IMR-90 (cell line): Measurements from ENCODE around the gene GADD45GIP1. TPM values are rescaled to one million over a fixed set of nuclear protein-coding genes. Genes with fewer than 3 reads are reported as not detected.

Experiments
- ATAC-seq: fragments of 200-7000 bp; cut with Tn5 transposase; 2 replicates; pipeline ENCODE4 v1.9.1; 2020; ENCODE audit warnings: low read depth, mild to moderate bottlenecking, moderate library complexity
- BruUV-seq: library from RNA; stranded (reverse); fragments of 400-500 nt; replicated peaks from 2 replicates; lab custom pipeline; 2021; lab: Mats Ljungman, UMichigan
- CTCF ChIA-PET: fragments of 300-600 bp; formaldehyde crosslinking; extraction: SDS; loops from one replicate; lab custom pipeline; 2021; ENCODE audit warnings: antibody characterized with exemption; lab: Yijun Ruan, JAX
- POLR2A ChIA-PET: fragments of 300-600 bp; sonication (Branson Sonifier 250); formaldehyde crosslinking; loops from one replicate; lab custom pipeline; 2022; ENCODE audit warnings: antibody characterized with exemption; ENCODE audit not compliant: unreplicated experiment; lab: Charles Lee
- DNase-seq: peaks from one replicate; pipeline ENCODE4 v3.0.0; 2013
- H2AFZ ChIP-seq: replicated peaks from 2 replicates; pipeline ENCODE3; 2013; ENCODE audit warnings: low read length, mild to moderate bottlenecking; ENCODE audit not compliant: poor library complexity
- H2AK5ac ChIP-seq: 2 replicates; pipeline ENCODE4 v1.6.1; 2013; ENCODE audit warnings: low read depth, low read length, inconsistent platforms
- H2AK9ac ChIP-seq: replicated peaks from 2 replicates; pipeline ENCODE3; 2013; ENCODE audit warnings: mild to moderate bottlenecking, low read depth, low read length, moderate library complexity; ENCODE audit not compliant: poor library complexity
- H2BK120ac ChIP-seq: 2 replicates; pipeline ENCODE4 v1.6.1; 2013; ENCODE audit warnings: low read depth, low read length, inconsistent platforms
- H2BK15ac ChIP-seq: 3 replicates; pipeline ENCODE4 v1.6.1; 2013; ENCODE audit warnings: low read depth, low read length, inconsistent platforms
- H2BK20ac ChIP-seq: 2 replicates; pipeline ENCODE4 v1.6.1; 2013; ENCODE audit warnings: low read depth, mild to moderate bottlenecking, inconsistent platforms, low read length, moderate library complexity
- H2BK5ac ChIP-seq: 2 replicates; pipeline ENCODE4 v1.6.1; 2013; ENCODE audit warnings: mild to moderate bottlenecking, low read depth, low read length, inconsistent platforms; ENCODE audit not compliant: poor library complexity, severe bottlenecking
- H3K14ac ChIP-seq: replicated peaks from 2 replicates; pipeline ENCODE4 v1.6.1; 2013; ENCODE audit warnings: low read depth, low read length, inconsistent platforms
- H3K18ac ChIP-seq: 2 replicates; pipeline ENCODE4 v1.6.1; 2013; ENCODE audit warnings: low read depth, low read length, control low read depth
- H3K23ac ChIP-seq: 2 replicates; pipeline ENCODE4 v1.6.1; 2013; ENCODE audit warnings: low read depth, low read length, inconsistent platforms
- H3K27ac ChIP-seq: 2 replicates; pipeline ENCODE4 v1.5.1; 2013; ENCODE audit warnings: mild to moderate bottlenecking, control low read depth, low read length; ENCODE audit not compliant: insufficient read depth
- H3K27me3 ChIP-seq: 2 replicates; pipeline ENCODE4 v1.6.1; 2013; ENCODE audit warnings: low read length; ENCODE audit not compliant: control insufficient read depth, insufficient read depth
- H3K36me3 ChIP-seq: 2 replicates; pipeline ENCODE4 v1.6.1; 2013; ENCODE audit warnings: low read length, mixed read lengths; ENCODE audit not compliant: control insufficient read depth, insufficient read depth
- H3K4ac ChIP-seq: 2 replicates; pipeline ENCODE4 v1.6.1; 2013; ENCODE audit warnings: low read depth, low read length, inconsistent platforms
- H3K4me1 ChIP-seq: 2 replicates; pipeline ENCODE4 v1.6.1; 2013; ENCODE audit warnings: low read length, mixed read lengths; ENCODE audit not compliant: control insufficient read depth, insufficient read depth
- H3K4me2 ChIP-seq: 2 replicates; pipeline ENCODE4 v1.6.1; 2013; ENCODE audit warnings: low read depth, mild to moderate bottlenecking, control low read depth, low read length, moderate library complexity
- H3K4me3 ChIP-seq: 2 replicates; pipeline ENCODE4 v1.5.1; 2013; ENCODE audit warnings: low read depth, mild to moderate bottlenecking, control low read depth, low read length, moderate library complexity; ENCODE audit not compliant: insufficient read depth
- H3K56ac ChIP-seq: 2 replicates; pipeline ENCODE4 v1.6.1; 2013; ENCODE audit warnings: low read length, inconsistent platforms; ENCODE audit not compliant: insufficient read depth; ENCODE audit errors: extremely low read depth
- H3K79me1 ChIP-seq, 2 experiments: 2 replicates each; pipeline ENCODE4 v1.6.1; 2013; ENCODE audit warnings: low read length in 2 of 2, inconsistent platforms in 1 of 2, low read depth in 1 of 2
- H3K9ac ChIP-seq: 2 replicates; pipeline ENCODE4 v1.6.1; 2013; ENCODE audit warnings: low read depth, low read length, control low read depth
- H3K9me1 ChIP-seq: 2 replicates; pipeline ENCODE4 v1.6.1; 2013; ENCODE audit warnings: low read length, inconsistent platforms; ENCODE audit not compliant: insufficient read depth
- H3K9me3 ChIP-seq: 2 replicates; pipeline ENCODE4 v1.6.1; 2013; ENCODE audit warnings: low read length; ENCODE audit not compliant: control insufficient read depth, insufficient read depth
- H4K20me1 ChIP-seq: 2 replicates; pipeline ENCODE4 v1.6.1; 2013; ENCODE audit warnings: low read length, inconsistent platforms; ENCODE audit not compliant: insufficient read depth
- H4K5ac ChIP-seq: 2 replicates; pipeline ENCODE4 v1.6.1; 2013; ENCODE audit warnings: mild to moderate bottlenecking, low read depth, low read length, control low read depth
- H4K8ac ChIP-seq, 2 experiments: 2 replicates each; pipeline ENCODE4 v1.6.1; 2013; ENCODE audit warnings: low read depth in 2 of 2, low read length in 2 of 2, control low read depth in 1 of 2, inconsistent platforms in 1 of 2
- H4K91ac ChIP-seq: 2 replicates; pipeline ENCODE4 v1.6.1; 2013; ENCODE audit warnings: low read depth, low read length, inconsistent platforms; ENCODE audit not compliant: insufficient read depth
- FOS ChIP-seq: fragments of 150-350 bp; IDR thresholded peaks from 2 replicates; pipeline ENCODE4 v1.6.1; 2016; ENCODE audit warnings: low read depth, low read length
- MXI1 ChIP-seq: IDR thresholded peaks from 2 replicates; pipeline ENCODE4 v1.6.1; 2012; ENCODE audit warnings: low read depth, mild to moderate bottlenecking, low read length, moderate library complexity, borderline replicate concordance
- NFE2L2 ChIP-seq: fragments of 150-350 bp; IDR thresholded peaks from 2 replicates; pipeline ENCODE4 v1.6.1; 2016; ENCODE audit warnings: low read depth, mild to moderate bottlenecking, low read length
- POLR2A ChIP-seq: IDR thresholded peaks from 2 replicates; pipeline ENCODE4 v1.6.1; 2012; ENCODE audit warnings: mild to moderate bottlenecking, low read depth, low read length
- RCOR1 ChIP-seq: IDR thresholded peaks from 2 replicates; pipeline ENCODE4 v1.6.1; 2012; ENCODE audit warnings: mild to moderate bottlenecking, low read length, improper control_type of control experiment; ENCODE audit not compliant: insufficient replicate concordance
- RFX5 ChIP-seq: IDR thresholded peaks from 2 replicates; pipeline ENCODE4 v1.8.0; 2012; ENCODE audit warnings: low read depth, mild to moderate bottlenecking, low read length, moderate library complexity
- WGBS, 2 experiments: methylation state at CpG; one replicate each; pipeline versions ENCODE4 v1.1.5 to v1.1.7; 2013; ENCODE audit warnings: missing lambda C conversion rate in 2 of 2; ENCODE audit not compliant: insufficient read length in 1 of 2; ENCODE audit errors: extremely low coverage in 2 of 2; 5-methylcytosine and 5-hydroxymethylcytosine counted together
- dilution Hi-C: fragments of 300-500 bp; cut with HindIII; formaldehyde crosslinking; loops from one replicate; pipeline ENCODE4 v1.14.3; 2018; ENCODE audit warnings: low sequenced_read_pairs; ENCODE audit not compliant: unreplicated experiment
- in situ Hi-C: fragments of 300-500 bp; cut with MboI; formaldehyde crosslinking; loops from 3 replicates; pipeline ENCODE4 v1.14.3; 2019; ENCODE audit warnings: low sequenced_read_pairs, inconsistent platforms, mixed read lengths
- intact Hi-C: fragments of 100-400 bp; cut with micrococcal nuclease; formaldehyde crosslinking; loops from 2 replicates; pipeline ENCODE4 v1.10.0; 2022
- polyA plus RNA-seq, 3 experiments: library from polyadenylated mRNA; depleted of rRNA; stranded (reverse); fragments of >200 nt; gene quantifications; 2 replicates each; pipeline ENCODE4 v1.2.3, GENCODE V29; 2012; ENCODE audit warnings: low replicate concordance in 1 of 3
- total RNA-seq: library from RNA; depleted of rRNA; stranded (reverse); fragments of >200 nt; gene quantifications from 2 replicates; pipeline ENCODE4 v1.2.3, GENCODE V29; 2012
- TF ChIP-seq, protein P1 (sequence below): conservative IDR thresholded peaks from 2 replicates; pipeline ENCODE4 v1.5.1; 2012; ENCODE audit warnings: mild to moderate bottlenecking, low read depth, low read length, improper control_type of control experiment

Gene GADD45GIP1
- total and polyA plus RNA-seq, 2 of the 4 experiments (the other 2 are of a cell fraction): 13.3 to 42.4 TPM

DNA sequence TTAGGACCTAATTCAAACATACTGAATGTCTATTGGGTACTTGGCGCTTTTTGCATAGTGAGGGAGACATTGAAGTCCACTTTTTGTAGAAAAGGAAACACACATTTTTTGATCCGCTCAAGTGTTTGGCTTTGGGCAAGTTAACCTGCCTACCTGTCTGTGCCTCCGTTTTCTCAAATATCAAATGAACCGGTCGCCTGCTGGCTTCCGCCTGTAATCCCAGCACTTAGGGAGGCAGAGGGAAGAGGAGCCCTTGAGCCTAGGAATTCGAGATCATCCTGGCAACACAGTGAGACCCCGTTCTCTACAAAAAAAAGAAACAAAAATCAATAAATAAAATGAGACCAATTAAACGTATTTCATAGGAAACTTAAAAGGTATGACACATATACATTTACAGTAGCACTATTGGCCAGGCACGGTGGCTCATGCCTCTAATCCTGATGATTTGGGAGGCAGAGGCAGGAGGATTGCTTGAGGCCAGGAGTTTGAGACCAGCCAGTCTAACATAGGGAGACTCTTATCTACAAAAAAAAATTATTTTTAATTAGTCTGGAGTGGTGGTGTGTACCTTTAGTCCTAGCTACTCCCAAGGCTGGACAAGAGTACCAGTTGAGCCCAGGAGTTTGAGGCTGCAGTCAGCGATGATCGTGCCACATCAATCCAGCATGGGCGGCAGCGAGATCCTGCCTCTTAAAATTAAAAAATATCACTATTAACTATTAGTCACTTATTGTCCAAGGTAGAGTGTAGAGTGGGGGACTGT is 10.1 kb downstream of the GADD45GIP1 start:
- Histone ChIP-seq H3K4me1 (peaks cover 4% of the 10 kb centered on the region), H3K14ac (peak overlapping the region; percentile 99), H3K9me3 (no peaks in the 10 kb centered on the region), H2AK5ac (peak overlapping the region; percentile 87), H4K5ac (no peak overlapping the region; the same call in 1 of the 2 replicates), H3K36me3 (peaks cover 60% of the 10 kb centered on the region), H2AK9ac (peak overlapping the region; percentile 97), H3K4me3 (peak overlapping the region; percentile 60), H2BK5ac (no peak overlapping the region), H3K9ac (peak overlapping the region; percentile 89), H3K4ac (peak overlapping the region; percentile 96), H2BK15ac (no peak overlapping the region), H3K4me2 (peak overlapping the region; percentile 98), H2BK20ac (no peak overlapping the region), H3K56ac (peak overlapping the region; percentile 97; the same call in 1 of the 2 replicates), H4K20me1 (peaks cover 43% of the 10 kb centered on the region), H3K79me1 (peaks cover 27 to 68% of the 10 kb centered on the region in 2 experiments), H2BK120ac (no peak overlapping the region), H4K8ac (peak overlapping the region; percentile 83 to 91; a peak in 2 of 4 replicates), H3K9me1 (peaks cover 13% of the 10 kb centered on the region; the same call in 1 of the 2 replicates), H4K91ac (peak overlapping the region; percentile 54), H3K23ac (peak overlapping the region; percentile 94), H3K27me3 (no peaks in the 10 kb centered on the region), H2AFZ (no peak overlapping the region), H3K27ac (peak overlapping the region; percentile 2; the same call in 1 of the 2 replicates), H3K18ac (no peak overlapping the region)
- no TSS peak for BruUV-seq
- intact Hi-C loops (no loop called here), dilution Hi-C loops (no loop called here), in situ Hi-C loops (no loop called here)
- CTCF ChIA-PET: interaction anchor here (0.7 kb wide), 1 partner anchor 19 kb away, joined by 4 read pairs; no protein-coding TSS in a partner anchor
- no peak for ATAC-seq
- POLR2A ChIA-PET: interaction anchor here (0.7 to 0.9 kb wide), 3 partner anchors 9 to 179 kb away, joined by 4 to 9 read pairs (median 6); partner anchors contain the start of gene FARSA
- TF ChIP-seq RFX5 (no peak), POLR2A (no peak; the same call in 1 of the 2 replicates), FOS (no peak), NFE2L2 (no peak), RCOR1 (no peak), MXI1 (no peak)
- TF ChIP-seq, protein P1, sequence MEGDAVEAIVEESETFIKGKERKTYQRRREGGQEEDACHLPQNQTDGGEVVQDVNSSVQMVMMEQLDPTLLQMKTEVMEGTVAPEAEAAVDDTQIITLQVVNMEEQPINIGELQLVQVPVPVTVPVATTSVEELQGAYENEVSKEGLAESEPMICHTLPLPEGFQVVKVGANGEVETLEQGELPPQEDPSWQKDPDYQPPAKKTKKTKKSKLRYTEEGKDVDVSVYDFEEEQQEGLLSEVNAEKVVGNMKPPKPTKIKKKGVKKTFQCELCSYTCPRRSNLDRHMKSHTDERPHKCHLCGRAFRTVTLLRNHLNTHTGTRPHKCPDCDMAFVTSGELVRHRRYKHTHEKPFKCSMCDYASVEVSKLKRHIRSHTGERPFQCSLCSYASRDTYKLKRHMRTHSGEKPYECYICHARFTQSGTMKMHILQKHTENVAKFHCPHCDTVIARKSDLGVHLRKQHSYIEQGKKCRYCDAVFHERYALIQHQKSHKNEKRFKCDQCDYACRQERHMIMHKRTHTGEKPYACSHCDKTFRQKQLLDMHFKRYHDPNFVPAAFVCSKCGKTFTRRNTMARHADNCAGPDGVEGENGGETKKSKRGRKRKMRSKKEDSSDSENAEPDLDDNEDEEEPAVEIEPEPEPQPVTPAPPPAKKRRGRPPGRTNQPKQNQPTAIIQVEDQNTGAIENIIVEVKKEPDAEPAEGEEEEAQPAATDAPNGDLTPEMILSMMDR: no peak
- no peak for DNase-seq
- WGBS, 2 experiments: no CpG with 5 or more reads among the region's 14 CpGs
